ENCODE data around the gene BMP4.
A peak's percentile ranks its signal among the peaks of the same experiment; 100 is the strongest.

DNA sequence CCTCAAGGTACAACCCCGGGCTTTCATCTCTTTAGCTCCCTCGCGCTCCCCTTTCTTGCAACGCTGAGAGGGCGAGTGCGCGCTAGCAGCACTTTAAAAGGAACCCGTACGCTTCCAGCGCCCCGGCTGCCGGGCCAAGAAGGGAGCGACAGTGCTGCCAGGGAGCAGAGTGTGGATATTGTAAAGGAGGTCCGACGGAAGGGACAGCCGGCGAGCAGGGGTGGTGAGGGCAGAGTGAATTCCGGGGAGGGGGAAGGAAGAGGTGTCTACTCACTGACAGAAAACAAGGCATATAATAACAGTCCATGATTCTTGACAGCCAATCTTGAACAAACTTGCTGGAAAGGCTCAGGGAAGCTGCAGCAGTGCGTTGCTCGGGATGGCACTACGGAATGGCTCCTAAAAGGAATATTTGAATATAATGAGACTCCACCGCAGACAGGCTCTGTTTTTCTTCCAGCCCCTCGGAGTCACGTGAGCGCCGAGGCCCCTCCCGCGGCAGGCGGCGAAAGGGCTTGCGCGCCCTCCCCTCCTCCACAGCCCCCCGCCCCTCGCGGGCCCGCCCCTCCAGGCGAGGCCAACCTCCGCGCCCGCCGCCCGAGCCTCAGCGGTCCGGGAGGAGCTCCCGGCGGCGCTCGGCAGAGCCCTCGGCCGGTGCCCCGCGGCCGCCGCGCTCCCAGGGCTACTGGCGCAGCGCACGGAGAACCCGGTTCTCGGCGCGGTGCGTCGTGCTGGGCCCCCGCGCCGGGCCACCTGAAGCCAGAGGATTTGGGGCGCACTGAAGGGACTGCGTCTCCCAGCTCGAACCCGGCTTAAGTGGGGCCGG is 3.4 kb downstream of the BMP4 start:
- peak; percentile 82 to 88 for TF ChIP-seq POLR2A (IDR thresholded peaks at IDR 0.05; ENCODE audit: insufficient read depth in 1 of 2, low read depth in 2 of 2, low read length in 2 of 2)
- TF ChIP-seq, protein P1, sequence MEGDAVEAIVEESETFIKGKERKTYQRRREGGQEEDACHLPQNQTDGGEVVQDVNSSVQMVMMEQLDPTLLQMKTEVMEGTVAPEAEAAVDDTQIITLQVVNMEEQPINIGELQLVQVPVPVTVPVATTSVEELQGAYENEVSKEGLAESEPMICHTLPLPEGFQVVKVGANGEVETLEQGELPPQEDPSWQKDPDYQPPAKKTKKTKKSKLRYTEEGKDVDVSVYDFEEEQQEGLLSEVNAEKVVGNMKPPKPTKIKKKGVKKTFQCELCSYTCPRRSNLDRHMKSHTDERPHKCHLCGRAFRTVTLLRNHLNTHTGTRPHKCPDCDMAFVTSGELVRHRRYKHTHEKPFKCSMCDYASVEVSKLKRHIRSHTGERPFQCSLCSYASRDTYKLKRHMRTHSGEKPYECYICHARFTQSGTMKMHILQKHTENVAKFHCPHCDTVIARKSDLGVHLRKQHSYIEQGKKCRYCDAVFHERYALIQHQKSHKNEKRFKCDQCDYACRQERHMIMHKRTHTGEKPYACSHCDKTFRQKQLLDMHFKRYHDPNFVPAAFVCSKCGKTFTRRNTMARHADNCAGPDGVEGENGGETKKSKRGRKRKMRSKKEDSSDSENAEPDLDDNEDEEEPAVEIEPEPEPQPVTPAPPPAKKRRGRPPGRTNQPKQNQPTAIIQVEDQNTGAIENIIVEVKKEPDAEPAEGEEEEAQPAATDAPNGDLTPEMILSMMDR (CRISPR knock-in tag; IDR thresholded peaks at IDR 0.05): no peak
- TF ChIP-seq ZNF501 (CRISPR knock-in tag; IDR thresholded peaks at IDR 0.05): no peak
- TF ChIP-seq ZBTB21 (CRISPR knock-in tag; IDR thresholded peaks at IDR 0.05): no peak
- TF ChIP-seq, protein P2, sequence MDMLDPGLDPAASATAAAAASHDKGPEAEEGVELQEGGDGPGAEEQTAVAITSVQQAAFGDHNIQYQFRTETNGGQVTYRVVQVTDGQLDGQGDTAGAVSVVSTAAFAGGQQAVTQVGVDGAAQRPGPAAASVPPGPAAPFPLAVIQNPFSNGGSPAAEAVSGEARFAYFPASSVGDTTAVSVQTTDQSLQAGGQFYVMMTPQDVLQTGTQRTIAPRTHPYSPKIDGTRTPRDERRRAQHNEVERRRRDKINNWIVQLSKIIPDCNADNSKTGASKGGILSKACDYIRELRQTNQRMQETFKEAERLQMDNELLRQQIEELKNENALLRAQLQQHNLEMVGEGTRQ (IDR thresholded peaks at IDR 0.05; ENCODE audit: low read depth, low read length): peak; percentile 77
- TF ChIP-seq, protein P2 (CRISPR knock-in tag; IDR thresholded peaks at IDR 0.05; ENCODE audit: borderline replicate concordance): peak; percentile 78; the same call in 1 of the 2 replicates
- no peak for TF ChIP-seq MEIS1 (CRISPR knock-in tag; IDR thresholded peaks at IDR 0.05; ENCODE audit: borderline replicate concordance)
- no peak for TF ChIP-seq ATF7 (IDR thresholded peaks at IDR 0.05)
- TF ChIP-seq ATF7 (CRISPR knock-in tag; IDR thresholded peaks at IDR 0.05): no peak
- no peak for TF ChIP-seq DNMT3B (CRISPR knock-in tag; conservative IDR thresholded peaks at IDR 0.05)
- TF ChIP-seq NFYB (CRISPR knock-in tag; IDR thresholded peaks at IDR 0.05): no peak
- TF ChIP-seq CEBPB (IDR thresholded peaks at IDR 0.05; ENCODE audit: borderline replicate concordance, low read depth, low read length): no peak
- TF ChIP-seq, protein P3, sequence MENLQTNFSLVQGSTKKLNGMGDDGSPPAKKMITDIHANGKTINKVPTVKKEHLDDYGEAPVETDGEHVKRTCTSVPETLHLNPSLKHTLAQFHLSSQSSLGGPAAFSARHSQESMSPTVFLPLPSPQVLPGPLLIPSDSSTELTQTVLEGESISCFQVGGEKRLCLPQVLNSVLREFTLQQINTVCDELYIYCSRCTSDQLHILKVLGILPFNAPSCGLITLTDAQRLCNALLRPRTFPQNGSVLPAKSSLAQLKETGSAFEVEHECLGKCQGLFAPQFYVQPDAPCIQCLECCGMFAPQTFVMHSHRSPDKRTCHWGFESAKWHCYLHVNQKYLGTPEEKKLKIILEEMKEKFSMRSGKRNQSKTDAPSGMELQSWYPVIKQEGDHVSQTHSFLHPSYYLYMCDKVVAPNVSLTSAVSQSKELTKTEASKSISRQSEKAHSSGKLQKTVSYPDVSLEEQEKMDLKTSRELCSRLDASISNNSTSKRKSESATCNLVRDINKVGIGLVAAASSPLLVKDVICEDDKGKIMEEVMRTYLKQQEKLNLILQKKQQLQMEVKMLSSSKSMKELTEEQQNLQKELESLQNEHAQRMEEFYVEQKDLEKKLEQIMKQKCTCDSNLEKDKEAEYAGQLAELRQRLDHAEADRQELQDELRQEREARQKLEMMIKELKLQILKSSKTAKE (CRISPR knock-in tag; IDR thresholded peaks at IDR 0.05; ENCODE audit: borderline replicate concordance): no peak
- TF ChIP-seq, protein P4, sequence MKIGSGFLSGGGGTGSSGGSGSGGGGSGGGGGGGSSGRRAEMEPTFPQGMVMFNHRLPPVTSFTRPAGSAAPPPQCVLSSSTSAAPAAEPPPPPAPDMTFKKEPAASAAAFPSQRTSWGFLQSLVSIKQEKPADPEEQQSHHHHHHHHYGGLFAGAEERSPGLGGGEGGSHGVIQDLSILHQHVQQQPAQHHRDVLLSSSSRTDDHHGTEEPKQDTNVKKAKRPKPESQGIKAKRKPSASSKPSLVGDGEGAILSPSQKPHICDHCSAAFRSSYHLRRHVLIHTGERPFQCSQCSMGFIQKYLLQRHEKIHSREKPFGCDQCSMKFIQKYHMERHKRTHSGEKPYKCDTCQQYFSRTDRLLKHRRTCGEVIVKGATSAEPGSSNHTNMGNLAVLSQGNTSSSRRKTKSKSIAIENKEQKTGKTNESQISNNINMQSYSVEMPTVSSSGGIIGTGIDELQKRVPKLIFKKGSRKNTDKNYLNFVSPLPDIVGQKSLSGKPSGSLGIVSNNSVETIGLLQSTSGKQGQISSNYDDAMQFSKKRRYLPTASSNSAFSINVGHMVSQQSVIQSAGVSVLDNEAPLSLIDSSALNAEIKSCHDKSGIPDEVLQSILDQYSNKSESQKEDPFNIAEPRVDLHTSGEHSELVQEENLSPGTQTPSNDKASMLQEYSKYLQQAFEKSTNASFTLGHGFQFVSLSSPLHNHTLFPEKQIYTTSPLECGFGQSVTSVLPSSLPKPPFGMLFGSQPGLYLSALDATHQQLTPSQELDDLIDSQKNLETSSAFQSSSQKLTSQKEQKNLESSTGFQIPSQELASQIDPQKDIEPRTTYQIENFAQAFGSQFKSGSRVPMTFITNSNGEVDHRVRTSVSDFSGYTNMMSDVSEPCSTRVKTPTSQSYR (CRISPR knock-in tag; IDR thresholded peaks at IDR 0.05; ENCODE audit: borderline replicate concordance): no peak; the same call in 1 of the 2 replicates
- TF ChIP-seq MYC (CRISPR knock-in tag; IDR thresholded peaks at IDR 0.05; ENCODE audit: borderline replicate concordance): no peak; the same call in 1 of the 2 replicates
- TF ChIP-seq SMAD3 (CRISPR knock-in tag; IDR thresholded peaks at IDR 0.05): no peak

All from HepG2 (cell line).